ENCODE data around the gene PARL. TPM values are rescaled to one million over a fixed set of nuclear protein-coding genes. Genes with fewer than 3 reads are reported as not detected.

Gene PARL
- total RNA-seq, 1 experiment from 2014 or later: 82.3 TPM

- ChIA-PET POLR2A (no interaction called here), CTCF (no interaction called here)
- no peak for DNase-seq (ENCODE audit: low read depth, low spot score)
- H3K4me3 ChIP-seq (ENCODE audit: low read depth in 2 of 2, low read length in 2 of 2): no peak overlapping the region
- peaks cover 14% of the 10 kb centered on the region for H3K36me3 ChIP-seq (ENCODE audit: control insufficient read depth, insufficient read depth, low read length)
- H3K4me1 ChIP-seq (ENCODE audit: control insufficient read depth, insufficient read depth, low read length): no peaks in the 10 kb centered on the region
- in situ Hi-C loops (cut with HindIII; ENCODE audit: low pct_unique_long_range_greater_than_20kb, low sequenced_read_pairs): no loop called here
- no peaks in the 10 kb centered on the region for H3K9me3 ChIP-seq (ENCODE audit: control insufficient read depth, insufficient read depth, low read depth, low read length)
- no peaks in the 10 kb centered on the region for H3K27me3 ChIP-seq (ENCODE audit: control insufficient read depth, insufficient read depth, low read length)
- no TSS peak for BruUV-seq (replicated peaks)
- no peak for TF ChIP-seq POLR2AphosphoS5 (IDR thresholded peaks at IDR 0.05; ENCODE audit: low read depth, low read length)
- no peak for TF ChIP-seq TCF7L2 (IDR thresholded peaks at IDR 0.05; ENCODE audit: low read depth, low read length)
- TF ChIP-seq, protein P1, sequence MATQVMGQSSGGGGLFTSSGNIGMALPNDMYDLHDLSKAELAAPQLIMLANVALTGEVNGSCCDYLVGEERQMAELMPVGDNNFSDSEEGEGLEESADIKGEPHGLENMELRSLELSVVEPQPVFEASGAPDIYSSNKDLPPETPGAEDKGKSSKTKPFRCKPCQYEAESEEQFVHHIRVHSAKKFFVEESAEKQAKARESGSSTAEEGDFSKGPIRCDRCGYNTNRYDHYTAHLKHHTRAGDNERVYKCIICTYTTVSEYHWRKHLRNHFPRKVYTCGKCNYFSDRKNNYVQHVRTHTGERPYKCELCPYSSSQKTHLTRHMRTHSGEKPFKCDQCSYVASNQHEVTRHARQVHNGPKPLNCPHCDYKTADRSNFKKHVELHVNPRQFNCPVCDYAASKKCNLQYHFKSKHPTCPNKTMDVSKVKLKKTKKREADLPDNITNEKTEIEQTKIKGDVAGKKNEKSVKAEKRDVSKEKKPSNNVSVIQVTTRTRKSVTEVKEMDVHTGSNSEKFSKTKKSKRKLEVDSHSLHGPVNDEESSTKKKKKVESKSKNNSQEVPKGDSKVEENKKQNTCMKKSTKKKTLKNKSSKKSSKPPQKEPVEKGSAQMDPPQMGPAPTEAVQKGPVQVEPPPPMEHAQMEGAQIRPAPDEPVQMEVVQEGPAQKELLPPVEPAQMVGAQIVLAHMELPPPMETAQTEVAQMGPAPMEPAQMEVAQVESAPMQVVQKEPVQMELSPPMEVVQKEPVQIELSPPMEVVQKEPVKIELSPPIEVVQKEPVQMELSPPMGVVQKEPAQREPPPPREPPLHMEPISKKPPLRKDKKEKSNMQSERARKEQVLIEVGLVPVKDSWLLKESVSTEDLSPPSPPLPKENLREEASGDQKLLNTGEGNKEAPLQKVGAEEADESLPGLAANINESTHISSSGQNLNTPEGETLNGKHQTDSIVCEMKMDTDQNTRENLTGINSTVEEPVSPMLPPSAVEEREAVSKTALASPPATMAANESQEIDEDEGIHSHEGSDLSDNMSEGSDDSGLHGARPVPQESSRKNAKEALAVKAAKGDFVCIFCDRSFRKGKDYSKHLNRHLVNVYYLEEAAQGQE (IDR thresholded peaks at IDR 0.05; ENCODE audit: insufficient read depth in 1 of 2, low read depth in 2 of 2, low read length in 1 of 2): no peak
- no peak for TF ChIP-seq CTCF (IDR thresholded peaks at IDR 0.05)
- TF ChIP-seq SIN3A (IDR thresholded peaks at IDR 0.05; ENCODE audit: borderline replicate concordance, insufficient read depth, low read depth, low read length): no peak
- no peak overlapping the region for H3K27ac ChIP-seq (ENCODE audit: low read length)
- intact Hi-C loops (cut with micrococcal nuclease; ENCODE audit: unreplicated experiment): no loop called here
- no peak for ATAC-seq
Observed at GRCh38 chr3:183800243-183800863, 84.3 kb downstream of the PARL start.

GRCh38 chr3:183799461-183799860 is 85.2 kb downstream of the PARL start:
- H3K4me1 ChIP-seq (ENCODE audit: control insufficient read depth, insufficient read depth, low read length): no peaks in the 10 kb centered on the region
- ATAC-seq: no peak
- intact Hi-C loops (cut with micrococcal nuclease; ENCODE audit: unreplicated experiment): no loop called here
- no TSS peak for BruUV-seq (replicated peaks)
- CTCF ChIA-PET: no interaction called here
- no peak overlapping the region for H3K4me3 ChIP-seq (ENCODE audit: low read depth in 2 of 2, low read length in 2 of 2)
- no peaks in the 10 kb centered on the region for H3K9me3 ChIP-seq (ENCODE audit: control insufficient read depth, insufficient read depth, low read depth, low read length)
- in situ Hi-C loops (cut with HindIII; ENCODE audit: low pct_unique_long_range_greater_than_20kb, low sequenced_read_pairs): no loop called here
- H3K27me3 ChIP-seq (ENCODE audit: control insufficient read depth, insufficient read depth, low read length): no peaks in the 10 kb centered on the region
- POLR2A ChIA-PET: no interaction called here
- peaks cover 14% of the 10 kb centered on the region for H3K36me3 ChIP-seq (ENCODE audit: control insufficient read depth, insufficient read depth, low read length)
- DNase-seq (ENCODE audit: low read depth, low spot score): no peak
- TF ChIP-seq, protein P1 (IDR thresholded peaks at IDR 0.05; ENCODE audit: insufficient read depth in 1 of 2, low read depth in 2 of 2, low read length in 1 of 2): no peak
- TF ChIP-seq TCF7L2 (IDR thresholded peaks at IDR 0.05; ENCODE audit: low read depth, low read length) (no peak), CTCF (IDR thresholded peaks at IDR 0.05) (no peak), SIN3A (IDR thresholded peaks at IDR 0.05; ENCODE audit: borderline replicate concordance, insufficient read depth, low read depth, low read length) (no peak), POLR2AphosphoS5 (IDR thresholded peaks at IDR 0.05; ENCODE audit: low read depth, low read length) (no peak)
- no peak overlapping the region for H3K27ac ChIP-seq (ENCODE audit: low read length)

Data from Panc1 (cell line).